Lower lobe of right lung (tissue), 2 donors: ENCODE data around the gene ANKRD23. TPM values are rescaled to one million over a fixed set of nuclear protein-coding genes. Genes with fewer than 3 reads are reported as not detected.

ENCODE experiments used
- ATAC-seq, 2 donors: fragments of 200-7000 bp; cut with Tn5 transposase; one replicate each; pipeline ENCODE4 v1.9.1; 2020 to 2022; ENCODE audit warnings: mild to moderate bottlenecking in 2 of 2, moderate library complexity in 2 of 2
- DNase-seq: peaks from one replicate; pipeline ENCODE4 v3.0.0-alpha.2; 2020
- H3K27ac ChIP-seq: fragments of 200-600 bp; one replicate; pipeline ENCODE4 v1.8.0; 2022
- H3K27me3 ChIP-seq: fragments of 200-600 bp; one replicate; pipeline ENCODE4 v1.8.0; 2022; ENCODE audit warnings: low read depth
- H3K36me3 ChIP-seq: fragments of 200-600 bp; one replicate; pipeline ENCODE4 v1.8.0; 2022; ENCODE audit warnings: mild to moderate bottlenecking
- H3K4me1 ChIP-seq: fragments of 200-600 bp; one replicate; pipeline ENCODE4 v1.8.0; 2022
- H3K4me3 ChIP-seq: fragments of 200-600 bp; one replicate; pipeline ENCODE4 v1.8.0; 2022; ENCODE audit warnings: mild to moderate bottlenecking
- H3K9me3 ChIP-seq: fragments of 200-600 bp; one replicate; pipeline ENCODE4 v1.8.0; 2022
- intact Hi-C: fragments of 100-400 bp; cut with DNase I; formaldehyde crosslinking; loops from one replicate; pipeline ENCODE4 v1.11.0; 2022
- total RNA-seq: library from RNA; stranded (reverse); fragmentation: NEBNext Ultra II Directional; extraction: Animal tissue kit (Norgen Biotek cat#: 25700); gene quantifications from one replicate; pipeline ENCODE4 v1.2.1, GENCODE V29; 2021
- TF ChIP-seq, protein P1 (sequence below): fragments of 200-600 bp; IDR thresholded peaks from one replicate; pipeline ENCODE4 v1.8.0; 2022; ENCODE audit warnings: antibody characterized with exemption, mild to moderate bottlenecking
- donor health status: DM: no; HTN: yes; CAD: no; lungs with severe emphysema.

The ANKRD23 gene
- total RNA-seq, 1 donor from 2014 or later = 3.5 TPM

DNA sequence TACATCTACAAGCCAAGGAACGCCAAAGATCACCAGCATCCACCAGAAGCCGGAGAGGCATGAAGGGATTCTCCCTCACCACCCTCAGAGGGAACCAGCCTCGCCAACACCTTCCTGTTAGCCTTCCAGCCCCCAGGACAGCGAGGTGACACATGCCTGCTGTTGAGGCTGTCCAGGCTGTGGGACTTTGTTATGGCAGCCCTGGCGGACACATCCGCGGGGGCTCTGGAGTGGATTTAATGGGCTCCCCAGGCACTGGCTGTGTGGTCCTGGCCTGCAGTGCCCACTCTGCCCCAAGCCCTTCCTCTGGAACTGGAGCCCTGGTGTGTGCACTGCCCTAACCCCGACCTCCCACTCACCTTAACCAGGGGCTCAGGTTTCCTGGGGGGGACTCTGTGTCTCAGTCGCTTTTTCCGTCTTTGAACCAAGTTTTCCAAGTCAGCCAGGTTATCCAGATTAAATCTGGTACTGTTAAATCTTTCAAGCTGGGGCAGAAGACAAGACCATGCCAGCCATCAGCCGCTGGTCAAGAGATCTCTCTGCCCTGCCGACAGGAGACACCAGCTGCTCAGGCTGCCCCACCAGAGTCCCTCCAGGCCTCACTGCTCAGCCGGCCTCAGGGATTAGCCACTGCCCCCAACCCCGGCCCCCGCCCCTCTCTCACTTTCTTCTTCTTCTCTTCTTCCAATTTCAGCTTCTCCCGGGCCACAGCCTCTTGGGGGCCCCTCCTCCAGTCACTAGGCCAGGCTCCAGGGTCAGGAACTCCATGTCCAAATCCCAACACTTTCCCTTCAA is 1.9 kb downstream of the ANKRD23 start:
- intact Hi-C loops = no loop called here
- H3K9me3 ChIP-seq = no peaks in the 10 kb centered on the region
- H3K27ac ChIP-seq = no peak overlapping the region
- H3K4me3 ChIP-seq = no peak overlapping the region
- ATAC-seq (no peak), DNase-seq (no peak)
- TF ChIP-seq, protein P1, sequence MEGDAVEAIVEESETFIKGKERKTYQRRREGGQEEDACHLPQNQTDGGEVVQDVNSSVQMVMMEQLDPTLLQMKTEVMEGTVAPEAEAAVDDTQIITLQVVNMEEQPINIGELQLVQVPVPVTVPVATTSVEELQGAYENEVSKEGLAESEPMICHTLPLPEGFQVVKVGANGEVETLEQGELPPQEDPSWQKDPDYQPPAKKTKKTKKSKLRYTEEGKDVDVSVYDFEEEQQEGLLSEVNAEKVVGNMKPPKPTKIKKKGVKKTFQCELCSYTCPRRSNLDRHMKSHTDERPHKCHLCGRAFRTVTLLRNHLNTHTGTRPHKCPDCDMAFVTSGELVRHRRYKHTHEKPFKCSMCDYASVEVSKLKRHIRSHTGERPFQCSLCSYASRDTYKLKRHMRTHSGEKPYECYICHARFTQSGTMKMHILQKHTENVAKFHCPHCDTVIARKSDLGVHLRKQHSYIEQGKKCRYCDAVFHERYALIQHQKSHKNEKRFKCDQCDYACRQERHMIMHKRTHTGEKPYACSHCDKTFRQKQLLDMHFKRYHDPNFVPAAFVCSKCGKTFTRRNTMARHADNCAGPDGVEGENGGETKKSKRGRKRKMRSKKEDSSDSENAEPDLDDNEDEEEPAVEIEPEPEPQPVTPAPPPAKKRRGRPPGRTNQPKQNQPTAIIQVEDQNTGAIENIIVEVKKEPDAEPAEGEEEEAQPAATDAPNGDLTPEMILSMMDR = no peak
- no peaks in the 10 kb centered on the region for H3K27me3 ChIP-seq
- no peaks in the 10 kb centered on the region for H3K4me1 ChIP-seq
- H3K36me3 ChIP-seq = peaks cover 24% of the 10 kb centered on the region

DNA sequence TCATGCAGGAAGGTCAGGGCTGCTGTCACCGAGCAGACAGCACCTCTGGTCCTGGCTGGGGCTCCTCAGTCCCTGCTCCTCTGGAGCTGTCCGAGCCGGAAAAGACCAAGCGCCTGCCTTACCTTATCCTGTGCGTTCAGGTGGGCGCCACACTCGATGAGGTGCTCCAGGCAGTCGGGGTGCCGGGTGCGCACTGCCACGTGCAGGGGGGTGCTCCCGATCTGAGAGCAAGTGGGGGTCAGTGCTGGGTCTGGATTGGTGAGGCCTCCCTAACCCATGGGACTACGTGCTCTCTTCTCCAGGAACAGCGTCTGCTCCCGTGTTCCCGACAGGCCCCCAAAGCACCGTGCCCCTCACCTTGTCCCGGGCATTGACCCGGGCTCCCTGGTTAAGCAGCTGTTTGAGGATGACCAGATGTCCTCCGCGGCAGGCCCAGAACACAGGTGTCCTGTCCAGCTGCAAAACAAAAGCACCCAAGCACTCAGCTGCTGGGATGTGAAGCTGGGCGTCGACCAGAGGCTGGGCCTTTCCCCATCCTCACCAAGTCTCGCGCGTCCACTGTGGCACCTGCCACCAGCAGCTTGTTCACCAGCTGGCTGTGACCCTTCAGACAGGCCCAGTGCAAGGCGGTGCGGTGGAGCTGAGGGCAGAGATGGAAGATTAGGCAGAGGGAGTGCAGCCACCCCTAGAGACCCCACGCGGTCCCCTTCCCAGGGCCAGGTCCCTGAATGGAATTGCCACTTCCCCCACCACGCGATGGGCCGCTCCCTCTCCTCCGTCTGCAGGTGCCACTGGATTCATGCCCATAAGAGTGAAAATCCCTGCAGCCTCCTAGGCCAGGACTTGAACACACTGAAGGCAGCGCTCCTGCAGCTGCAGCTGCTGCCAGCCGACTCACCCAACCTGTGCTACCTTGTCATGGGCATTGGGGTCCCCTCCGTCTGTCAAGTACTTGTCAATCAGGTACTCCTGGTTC is 3.7 kb downstream of the ANKRD23 start:
- no peak for DNase-seq

DNA sequence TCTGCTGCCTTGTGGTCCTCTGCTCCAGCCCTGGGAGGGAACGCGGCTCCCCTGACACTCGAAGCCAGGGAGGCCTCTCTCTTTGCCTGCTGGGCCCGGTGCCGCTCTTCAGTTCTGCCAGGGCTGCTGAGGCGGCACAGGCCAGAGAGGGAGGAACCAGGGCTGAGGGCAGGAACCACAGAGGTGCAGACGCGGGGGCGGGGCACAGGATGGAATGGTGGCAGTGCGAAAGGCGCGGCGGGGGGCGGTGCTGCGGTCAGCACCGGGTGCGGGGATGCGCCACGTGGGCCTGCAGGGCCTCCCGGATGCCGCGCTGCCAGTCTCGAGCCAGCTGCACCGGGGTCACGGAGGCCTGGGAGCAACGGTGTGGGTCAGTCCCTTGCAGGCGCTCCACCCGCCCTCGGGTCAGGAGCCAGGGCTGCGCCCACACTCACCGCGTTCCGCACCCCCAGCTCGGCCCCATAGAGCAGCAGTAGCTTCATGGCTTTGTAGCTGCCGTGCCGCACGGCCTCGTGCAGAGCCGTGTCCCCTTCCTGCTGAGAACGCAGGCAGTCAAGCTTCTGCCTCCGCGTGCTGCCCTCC is 4.4 kb downstream of the ANKRD23 start:
- no peaks in the 10 kb centered on the region for H3K27me3 ChIP-seq
- H3K4me3 ChIP-seq = peak overlapping the region; percentile 28
- H3K27ac ChIP-seq = no peak overlapping the region
- H3K9me3 ChIP-seq = no peaks in the 10 kb centered on the region
- ATAC-seq (peak; percentile 89 to 91), DNase-seq (peak; percentile 85)
- H3K4me1 ChIP-seq = no peaks in the 10 kb centered on the region
- H3K36me3 ChIP-seq = peaks cover 25% of the 10 kb centered on the region
- TF ChIP-seq, protein P1 = no peak
- intact Hi-C loops = no loop called here

More for the DNA sequence above, 3.7 kb downstream of the ANKRD23 start:
- no peaks in the 10 kb centered on the region for H3K27me3 ChIP-seq
- no peak overlapping the region for H3K27ac ChIP-seq
- peak overlapping the region; percentile 28 for H3K4me3 ChIP-seq
- H3K36me3 ChIP-seq = peaks cover 17% of the 10 kb centered on the region
- TF ChIP-seq, protein P1 = no peak
- no peaks in the 10 kb centered on the region for H3K4me1 ChIP-seq
- peak in 1 of 2 donors; percentile 5 for ATAC-seq
- intact Hi-C loops = no loop called here
- H3K9me3 ChIP-seq = no peaks in the 10 kb centered on the region

DNA sequence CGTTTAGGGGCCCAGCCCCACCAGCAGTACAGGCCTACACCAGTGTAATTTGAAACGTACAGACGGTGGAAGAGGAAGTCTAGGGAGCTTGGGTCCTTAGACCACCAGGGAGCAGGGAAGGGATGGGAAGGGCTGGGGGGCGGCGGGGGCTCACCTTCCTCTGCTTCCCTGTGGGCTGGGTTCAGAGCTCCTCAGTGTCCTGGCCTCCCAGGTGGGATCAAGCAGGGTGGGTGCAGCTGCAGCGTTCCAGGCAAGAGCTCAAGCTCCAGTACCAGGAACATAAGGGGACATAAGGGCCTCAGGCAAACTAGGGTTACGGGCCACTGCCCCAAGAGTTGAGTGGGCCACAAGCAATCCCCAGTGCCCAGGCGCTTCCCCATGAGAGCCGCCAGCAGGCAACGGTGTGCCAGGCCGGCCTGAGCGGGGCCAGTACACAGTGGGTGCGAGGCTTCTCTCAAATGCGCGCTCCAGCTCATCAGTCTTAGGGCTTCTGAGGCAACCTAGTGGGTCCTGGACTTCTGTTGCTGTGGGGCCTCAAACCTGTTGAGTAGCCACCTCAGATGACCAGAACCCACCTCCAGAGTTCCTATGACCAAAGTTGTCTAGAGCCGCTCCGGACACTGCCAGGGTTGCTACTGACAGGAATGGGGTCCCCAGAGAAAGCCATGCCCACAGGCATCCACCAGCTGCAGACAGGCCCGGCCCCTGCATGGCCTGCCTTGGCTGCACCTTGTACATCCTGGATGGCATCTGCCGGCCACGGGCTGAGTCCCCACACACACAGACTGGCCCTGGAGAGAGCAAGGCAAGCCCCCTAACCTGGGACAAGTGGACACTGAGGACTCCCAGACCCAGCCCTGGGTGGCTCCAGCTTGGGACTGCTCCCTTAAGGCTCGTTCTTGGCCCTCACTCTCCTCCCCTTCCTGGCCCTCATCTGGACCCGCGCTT is 5.2 kb downstream of the ANKRD23 start:
- TF ChIP-seq, protein P1 = no peak
- H3K9me3 ChIP-seq = no peaks in the 10 kb centered on the region
- DNase-seq (no peak), ATAC-seq (peak; percentile 18 to 31)
- no peak overlapping the region for H3K27ac ChIP-seq
- intact Hi-C loops = no loop called here
- H3K4me3 ChIP-seq = no peak overlapping the region
- peaks cover 30% of the 10 kb centered on the region for H3K36me3 ChIP-seq
- H3K4me1 ChIP-seq = no peaks in the 10 kb centered on the region
- H3K27me3 ChIP-seq = no peaks in the 10 kb centered on the region
